H1 (cell line): ENCODE data around the gene EML1. TPM values are rescaled to one million over a fixed set of nuclear protein-coding genes. Genes with fewer than 3 reads are reported as not detected.

Experiments
- CTCF ChIA-PET: fragments of 300-600 bp; sonication (Branson Sonifier 250); formaldehyde crosslinking; loops from one replicate; lab custom pipeline; 2021; ENCODE audit not compliant: partially characterized antibody; lab: Charles Lee
- POLR2A ChIA-PET: fragments of 300-600 bp; sonication (Branson Sonifier 250); formaldehyde crosslinking; loops from one replicate; lab custom pipeline; 2021; ENCODE audit warnings: inconsistent platforms; ENCODE audit not compliant: partially characterized antibody; lab: Charles Lee
- DNase-seq, 2 experiments: peaks; one replicate each; pipeline versions ENCODE4 v3.0.0 to v3.0.0-alpha.2; 2010 to 2022; ENCODE audit warnings: low spot score in 2 of 2, low read depth in 1 of 2, mixed read lengths in 1 of 2
- FAIRE-seq: peaks from 2 replicates; lab custom pipeline; 2011; peaks lifted over from hg19 to GRCh38; lab: Jason Lieb, UNC
- H2AFZ ChIP-seq: 2 replicates; pipeline ENCODE4 v1.8.1; 2012; ENCODE audit warnings: low read length, inconsistent platforms
- H2AK5ac ChIP-seq: 2 replicates; pipeline ENCODE4 v1.6.1; 2013; ENCODE audit warnings: low read depth, low read length
- H2BK120ac ChIP-seq: replicated peaks from 2 replicates; pipeline ENCODE3; 2013; ENCODE audit warnings: low read depth, low read length, inconsistent platforms
- H2BK12ac ChIP-seq: 2 replicates; pipeline ENCODE4 v1.6.1; 2013; ENCODE audit warnings: low read depth, low read length
- H2BK15ac ChIP-seq: 2 replicates; pipeline ENCODE4 v1.6.1; 2013; ENCODE audit warnings: low read length
- H2BK20ac ChIP-seq: 2 replicates; pipeline ENCODE4 v1.6.1; 2013; ENCODE audit warnings: low read length
- H2BK5ac ChIP-seq: 2 replicates; pipeline ENCODE4 v1.6.1; 2013; ENCODE audit warnings: low read depth, low read length
- H3K14ac ChIP-seq: 2 replicates; pipeline ENCODE4 v1.6.1; 2013; ENCODE audit warnings: inconsistent platforms; ENCODE audit not compliant: insufficient read length
- H3K18ac ChIP-seq: 2 replicates; pipeline ENCODE4 v1.6.1; 2013; ENCODE audit warnings: low read length; ENCODE audit errors: extremely low read depth
- H3K23ac ChIP-seq: 2 replicates; pipeline ENCODE4 v1.6.1; 2013; ENCODE audit warnings: inconsistent platforms; ENCODE audit not compliant: insufficient read length
- H3K23me2 ChIP-seq: 2 replicates; pipeline ENCODE4 v1.6.1; 2013; ENCODE audit warnings: low read depth, low read length
- H3K27ac ChIP-seq: 2 replicates; pipeline ENCODE4 v1.6.1; 2011; ENCODE audit warnings: low read depth, low read length, inconsistent platforms
- H3K27me3 ChIP-seq, 4 experiments: replicated peaks in 1 of 4; 1 replicate in 1 of 4; 2 replicates in 3 of 4; pipeline versions ENCODE4 v1.6.1 to v1.8.1; 2011 to 2013; ENCODE audit warnings: low read length in 3 of 4, mild to moderate bottlenecking in 3 of 4, inconsistent platforms in 2 of 4, mixed read lengths in 2 of 4, moderate library complexity in 1 of 4; ENCODE audit not compliant: control insufficient read depth in 3 of 4, insufficient read depth in 3 of 4; ENCODE audit errors: extremely low read depth in 1 of 4
- H3K36me3 ChIP-seq, 4 experiments: 2 replicates each; pipeline versions ENCODE4 v1.6.1 to v1.8.1; 2011 to 2013; ENCODE audit warnings: mild to moderate bottlenecking in 4 of 4, low read length in 3 of 4, moderate library complexity in 2 of 4, control low read depth in 1 of 4, inconsistent platforms in 1 of 4; ENCODE audit not compliant: insufficient read depth in 4 of 4, control insufficient read depth in 2 of 4
- H3K4ac ChIP-seq: replicated peaks from 2 replicates; pipeline ENCODE3; 2013; ENCODE audit warnings: low read length, low read depth, mixed read lengths, inconsistent platforms; ENCODE audit not compliant: insufficient read length
- H3K4me1 ChIP-seq, 4 experiments: replicated peaks in 1 of 4; 1 replicate in 1 of 4; 2 replicates in 3 of 4; pipeline versions ENCODE4 v1.6.1 to v1.8.1; 2011 to 2013; ENCODE audit warnings: low read length in 3 of 4, inconsistent platforms in 2 of 4, mixed read lengths in 1 of 4; ENCODE audit not compliant: insufficient read depth in 4 of 4, control insufficient read depth in 3 of 4
- H3K4me2 ChIP-seq, 2 experiments: 2 replicates each; pipeline versions ENCODE4 v1.6.1 to v1.8.1; 2011 to 2013; ENCODE audit warnings: low read depth in 2 of 2, low read length in 2 of 2, control low read depth in 1 of 2, inconsistent platforms in 1 of 2, mild to moderate bottlenecking in 1 of 2; ENCODE audit not compliant: insufficient read depth in 1 of 2
- H3K4me3 ChIP-seq, 4 experiments: fragments of 200-600, 300-600 bp in 1 of 4; sonication (generic), shearing (Covaris generic), sonication (Bioruptor Twin) in 1 of 4; 2 replicates each; pipeline versions ENCODE4 v1.5.1 to v1.8.1; 2011 to 2016; ENCODE audit warnings: low read length in 4 of 4, low read depth in 3 of 4, control low read depth in 2 of 4, inconsistent platforms in 2 of 4, mild to moderate bottlenecking in 2 of 4, mixed read lengths in 1 of 4, moderate library complexity in 1 of 4; ENCODE audit not compliant: insufficient read depth in 2 of 4; ENCODE audit errors: extremely low read depth in 1 of 4
- H3K56ac ChIP-seq: replicated peaks from 2 replicates; pipeline ENCODE3; 2013; ENCODE audit warnings: low read depth, mild to moderate bottlenecking, mixed read lengths, low read length, inconsistent platforms; ENCODE audit not compliant: insufficient read length
- H3K79me1 ChIP-seq: 2 replicates; pipeline ENCODE4 v1.6.1; 2013; ENCODE audit warnings: low read depth, low read length, control low read depth
- H3K79me2 ChIP-seq, 2 experiments: 2 replicates each; pipeline versions ENCODE4 v1.6.1 to v1.8.1; 2012 to 2013; ENCODE audit warnings: low read length in 2 of 2, mild to moderate bottlenecking in 2 of 2, inconsistent platforms in 1 of 2; ENCODE audit not compliant: insufficient read depth in 2 of 2, control insufficient read depth in 1 of 2
- H3K9ac ChIP-seq, 4 experiments: replicated peaks in 1 of 4; 1 replicate in 1 of 4; 2 replicates in 3 of 4; pipeline versions ENCODE4 v1.6.1 to v1.8.1; 2011 to 2013; ENCODE audit warnings: low read depth in 3 of 4, low read length in 3 of 4, control low read depth in 2 of 4, mild to moderate bottlenecking in 2 of 4, moderate library complexity in 2 of 4, inconsistent platforms in 1 of 4; ENCODE audit errors: extremely low read depth in 1 of 4
- H3K9me3 ChIP-seq, 2 experiments: 2 replicates each; pipeline versions ENCODE4 v1.6.1 to v1.8.1; 2012 to 2013; ENCODE audit warnings: mild to moderate bottlenecking in 2 of 2, moderate library complexity in 2 of 2, control low read depth in 1 of 2, inconsistent platforms in 1 of 2, low read depth in 1 of 2, low read length in 1 of 2, mixed read lengths in 1 of 2; ENCODE audit not compliant: insufficient read depth in 2 of 2
- H4K20me1 ChIP-seq, 2 experiments: replicated peaks in 1 of 2; 2 replicates each; pipeline versions ENCODE3 to v1.8.1; 2011 to 2013; ENCODE audit warnings: inconsistent platforms in 2 of 2, low read length in 2 of 2, mild to moderate bottlenecking in 1 of 2; ENCODE audit not compliant: insufficient read depth in 2 of 2, control insufficient read depth in 1 of 2
- H4K5ac ChIP-seq: 2 replicates; pipeline ENCODE4 v1.6.1; 2013; ENCODE audit warnings: low read length, low read depth, mixed read lengths, inconsistent platforms; ENCODE audit not compliant: insufficient read length
- H4K8ac ChIP-seq: 2 replicates; pipeline ENCODE4 v1.8.0; 2013; ENCODE audit warnings: mild to moderate bottlenecking, moderate library complexity, low read length, inconsistent platforms; ENCODE audit not compliant: insufficient read depth; ENCODE audit errors: extremely low read depth
- H4K91ac ChIP-seq: replicated peaks from 2 replicates; pipeline ENCODE3; 2013; ENCODE audit warnings: low read length, mixed read lengths, inconsistent platforms; ENCODE audit not compliant: insufficient read length
- ASH2L ChIP-seq: fragments of 200-600, 300-600 bp; sonication (generic); IDR thresholded peaks from one replicate; pipeline ENCODE4 v1.7.1; 2017; ENCODE audit warnings: low read length
- BRCA1 ChIP-seq: IDR thresholded peaks from 2 replicates; pipeline ENCODE4 v1.6.1; 2012; ENCODE audit warnings: low read depth, low read length, improper control_type of control experiment
- GTF2F1 ChIP-seq: IDR thresholded peaks from 2 replicates; pipeline ENCODE4 v1.6.1; 2012; ENCODE audit warnings: low read depth, low read length, improper control_type of control experiment, borderline replicate concordance
- KDM5A ChIP-seq: fragments of 200-600 bp; IDR thresholded peaks from 2 replicates; pipeline ENCODE4 v1.7.1; 2012; ENCODE audit warnings: mild to moderate bottlenecking, low read length, inconsistent platforms, mixed read lengths
- NANOG ChIP-seq: IDR thresholded peaks from 2 replicates; pipeline ENCODE4 v1.6.1; 2011; ENCODE audit warnings: low read length, low read depth, mild to moderate bottlenecking, inconsistent platforms; ENCODE audit not compliant: insufficient read depth, poor library complexity, severe bottlenecking
- RBBP5 ChIP-seq: IDR thresholded peaks from 2 replicates; pipeline ENCODE4 v1.7.1; 2012; ENCODE audit warnings: low read depth, mild to moderate bottlenecking, inconsistent platforms, low read length, moderate library complexity, borderline replicate concordance
- RNF2 ChIP-seq: fragments of 200-900, 300-1000 bp; sonication (generic); IDR thresholded peaks from 2 replicates; pipeline ENCODE4 v1.7.1; 2016; ENCODE audit warnings: borderline replicate concordance, low read depth, mild to moderate bottlenecking, antibody characterized with exemption, low read length; ENCODE audit not compliant: poor library complexity, severe bottlenecking; ENCODE audit errors: missing control alignments
- SIRT6 ChIP-seq: IDR thresholded peaks from one replicate; pipeline ENCODE4 v1.7.1; 2012; ENCODE audit warnings: low read length, inconsistent platforms
- SUZ12 ChIP-seq: fragments of 200-600 bp; sonication (generic); IDR thresholded peaks from 2 replicates; pipeline ENCODE4 v1.6.1; 2012; ENCODE audit warnings: mild to moderate bottlenecking, inconsistent platforms, low read length, moderate library complexity, mixed read lengths
- WGBS, 2 experiments: shearing (Covaris generic) in 1 of 2; methylation state at CpG; one replicate each; pipeline versions ENCODE4 v1.1.6 to v1.1.7; 2013 to 2015; ENCODE audit warnings: low lambda C conversion rate in 2 of 2, mixed read lengths in 2 of 2, inconsistent platforms in 1 of 2, low coverage in 1 of 2, missing lambda C conversion rate in 1 of 2; ENCODE audit not compliant: insufficient replicate concordance in 2 of 2, insufficient coverage in 1 of 2, insufficient read length in 1 of 2; ENCODE audit errors: extremely low coverage in 1 of 2, missing lambda C conversion rate in 1 of 2; 5-methylcytosine and 5-hydroxymethylcytosine counted together
- polyA plus RNA-seq, 7 experiments: library from polyadenylated mRNA; depleted of rRNA in 3 of 7; stranded (reverse) in 5 of 7; unstranded in 2 of 7; fragments of >200 nt in 5 of 7; fragments of 200-250 nt in 2 of 7; gene quantifications; 1 replicate in 5 of 7; 2 replicates in 1 of 7; 4 replicates in 1 of 7; pipeline versions ENCODE4 v1.2.1 to v1.2.3, GENCODE V29; 2011 to 2013; ENCODE audit warnings: missing spikeins in 2 of 7, mixed read lengths in 2 of 7
- total RNA-seq: library from RNA; stranded (reverse); fragmentation: NEBNext Ultra II Directional; extraction: Animal tissue kit (Norgen Biotek cat#: 25700); gene quantifications from 2 replicates; pipeline ENCODE4 v1.2.1, GENCODE V29; 2021

EML1 gene
- total and polyA plus RNA-seq, 2 of the 8 experiments (the other 6 are each of a cell fraction or from before 2014, with no cell fraction given) = 11.1 to 24.7 TPM

- Histone ChIP-seq H2BK12ac (no peak overlapping the region), H3K79me2 (peaks cover 0 to 40% of the 10 kb centered on the region in 2 experiments; a peak in 3 of 4 replicates), H3K4me1 (peaks cover 0 to 7% (median 6%) of the 10 kb centered on the region in 4 experiments; a peak in 6 of 7 replicates), H3K56ac (no peak overlapping the region), H3K4me3 (peak overlapping the region; percentile 50 to 89 (median 76)), H4K8ac (no peak overlapping the region), H3K14ac (no peak overlapping the region), H3K23me2 (peaks cover 4% of the 10 kb centered on the region; the same call in 1 of the 2 replicates), H2BK120ac (no peak overlapping the region), H4K5ac (no peak overlapping the region), H3K27me3 (peaks cover 6 to 22% (median 19%) of the 10 kb centered on the region in 4 experiments), H4K20me1 (peaks cover 0 to 2% of the 10 kb centered on the region in 2 experiments), H3K27ac (no peak overlapping the region), H2AK5ac (no peak overlapping the region), H3K79me1 (peaks cover 6% of the 10 kb centered on the region; the same call in 1 of the 2 replicates), H2AFZ (no peak overlapping the region), H3K4ac (no peak overlapping the region), H3K36me3 (no peaks in the 10 kb centered on the region), H3K9me3 (peaks cover 12 to 15% of the 10 kb centered on the region in 2 experiments; a peak in 3 of 4 replicates), H3K23ac (no peak overlapping the region), H2BK20ac (no peak overlapping the region), H3K18ac (no peak overlapping the region), H2BK15ac (no peak overlapping the region), H2BK5ac (no peak overlapping the region), H3K9ac (peak overlapping the region in 3 of 4 experiments; percentile 25 to 91 (median 46); a peak in 5 of 7 replicates), H3K4me2 (peak overlapping the region; percentile 51 to 87), H4K91ac (no peak overlapping the region)
- POLR2A ChIA-PET = interaction anchor here (0.6 to 1.2 kb wide), 2 partner anchors 25 to 94 kb away, joined by 3 read pairs; partner anchors contain the start of gene EVL
- DNase-seq (no peak), FAIRE-seq (no peak)
- 4% methylated on average over 28 of the region's 79 CpGs; no CpG with 5 or more reads in 1 of the 2 experiments for WGBS, 2 experiments
- CTCF ChIA-PET = interaction anchor here (1.4 to 4.9 kb wide), 2 partner anchors 11 to 25 kb away, joined by 5 to 18 read pairs; no protein-coding TSS in a partner anchor
- TF ChIP-seq BRCA1 (no peak), KDM5A (no peak), RBBP5 (peak; percentile 42; the same call in 1 of the 2 replicates), SUZ12 (0 out of 2 replicates have a peak, but pooled peaks have one; percentile 32), GTF2F1 (no peak), SIRT6 (no peak), NANOG (no peak), RNF2 (peak; percentile 29), ASH2L (peak; percentile 57)
Measured at GRCh38 chr14:99971941-99972747, 178.9 kb downstream of the EML1 start.
